Panc1 (cell line): ENCODE measurements around the gene ADAMTS2. TPM values are rescaled to one million over a fixed set of nuclear protein-coding genes. Genes with fewer than 3 reads are reported as not detected.

Experiments
- ATAC-seq: fragments of 200-7000 bp; cut with Tn5 transposase; 2 replicates; pipeline ENCODE4 v1.9.1; 2020; ENCODE audit warnings: mild to moderate bottlenecking, moderate library complexity
- BruUV-seq: library from RNA; stranded (reverse); fragments of 400-500 nt; replicated peaks from 2 replicates; lab custom pipeline; 2021; lab: Mats Ljungman, UMichigan
- CTCF ChIA-PET: fragments of 300-600 bp; sonication (Branson Sonifier 250); formaldehyde crosslinking; loops from one replicate; lab custom pipeline; 2022; ENCODE audit warnings: antibody characterized with exemption; lab: Charles Lee
- POLR2A ChIA-PET: fragments of 300-600 bp; sonication (Branson Sonifier 250); formaldehyde crosslinking; loops from one replicate; lab custom pipeline; 2022; ENCODE audit warnings: antibody characterized with exemption; lab: Charles Lee
- DNase-seq: peaks from one replicate; pipeline ENCODE4 v3.0.0-alpha.2; 2010; ENCODE audit warnings: low read depth, low spot score
- H3K27ac ChIP-seq: 2 replicates; pipeline ENCODE4 v1.5.1; 2011; ENCODE audit warnings: mild to moderate bottlenecking, low read length, inconsistent platforms
- H3K27me3 ChIP-seq: fragments of 200-500 bp; sonication (Bioruptor generic); 2 replicates; pipeline ENCODE4 v1.6.0; 2014; ENCODE audit warnings: low read length, inconsistent platforms; ENCODE audit not compliant: control insufficient read depth, insufficient read depth
- H3K36me3 ChIP-seq: fragments of 200-500 bp; sonication (Bioruptor generic); 2 replicates; pipeline ENCODE4 v1.5.1; 2014; ENCODE audit warnings: inconsistent platforms, mild to moderate bottlenecking, low read length, moderate library complexity; ENCODE audit not compliant: control insufficient read depth, insufficient read depth
- H3K4me1 ChIP-seq: 2 replicates; pipeline ENCODE4 v1.5.1; 2011; ENCODE audit warnings: inconsistent platforms, mild to moderate bottlenecking, low read length, moderate library complexity; ENCODE audit not compliant: control insufficient read depth, insufficient read depth
- H3K4me3 ChIP-seq, 2 experiments: 2 replicates each; pipeline ENCODE4 v1.5.1; 2011 to 2012; ENCODE audit warnings: low read depth in 2 of 2, low read length in 2 of 2, mild to moderate bottlenecking in 2 of 2, inconsistent platforms in 1 of 2, moderate library complexity in 1 of 2
- H3K9me3 ChIP-seq: fragments of 200-500 bp; sonication (Bioruptor generic); 2 replicates; pipeline ENCODE4 v1.5.1; 2014; ENCODE audit warnings: low read depth, mild to moderate bottlenecking, inconsistent platforms, low read length, moderate library complexity; ENCODE audit not compliant: control insufficient read depth, insufficient read depth
- CTCF ChIP-seq: fragments of 450-650 bp; IDR thresholded peaks from 2 replicates; pipeline ENCODE4 v1.5.1; 2017; ENCODE audit warnings: mild to moderate bottlenecking
- POLR2AphosphoS5 ChIP-seq: IDR thresholded peaks from 2 replicates; pipeline ENCODE4 v1.6.1; 2012; ENCODE audit warnings: mild to moderate bottlenecking, low read depth, low read length, moderate library complexity
- REST ChIP-seq, 2 experiments: IDR thresholded peaks; 2 replicates each; pipeline ENCODE4 v1.6.1; 2011 to 2012; ENCODE audit warnings: low read depth in 2 of 2, control low read depth in 1 of 2, low read length in 1 of 2, mild to moderate bottlenecking in 1 of 2, moderate library complexity in 1 of 2; ENCODE audit not compliant: insufficient read depth in 1 of 2
- SIN3A ChIP-seq: IDR thresholded peaks from 2 replicates; pipeline ENCODE4 v1.6.1; 2012; ENCODE audit warnings: low read depth, mild to moderate bottlenecking, low read length, moderate library complexity, borderline replicate concordance; ENCODE audit not compliant: insufficient read depth
- TCF7L2 ChIP-seq: IDR thresholded peaks from 2 replicates; pipeline ENCODE4 v1.6.1; 2011; ENCODE audit warnings: mild to moderate bottlenecking, low read depth, low read length, inconsistent platforms
- in situ Hi-C: cut with HindIII; loops from 2 replicates; pipeline ENCODE4 v1.10.0; 2016; ENCODE audit warnings: low sequenced_read_pairs, low pct_unique_long_range_greater_than_20kb
- intact Hi-C: fragments of 100-400 bp; cut with micrococcal nuclease; formaldehyde crosslinking; loops from one replicate; pipeline ENCODE4 v1.10.0; 2022; ENCODE audit not compliant: unreplicated experiment
- total RNA-seq: library from RNA; stranded (reverse); gene quantifications from one replicate; pipeline ENCODE4 v1.2.1, GENCODE V29; 2021; ENCODE audit not compliant: unreplicated experiment

The ADAMTS2 gene
- total RNA-seq, 1 experiment from 2014 or later = 0.13 TPM

- BruUV-seq = no TSS peak
- POLR2A ChIA-PET = no interaction called here
- in situ Hi-C loops = no loop called here
These were observed 190.8 kb downstream of the ADAMTS2 start for GRCh38 chr5:179154346-179154990.

GRCh38 chr5:179153921-179154345, 191.3 kb downstream of the ADAMTS2 start:
- intact Hi-C loops (no loop called here), in situ Hi-C loops (no loop called here)
- ChIA-PET POLR2A (no interaction called here), CTCF (no interaction called here)
- no peak for TF ChIP-seq TCF7L2
- no peak for TF ChIP-seq REST (IDR thresholded peaks at IDR 0.05; ENCODE audit: insufficient read depth in 1 of 2, low read depth in 2 of 2, low read length in 1 of 2)
- TF ChIP-seq POLR2AphosphoS5 = no peak
- TF ChIP-seq SIN3A = no peak
- no peak for TF ChIP-seq CTCF
- ATAC-seq (no peak), DNase-seq (no peak)
- Histone ChIP-seq H3K36me3 (no peaks in the 10 kb centered on the region), H3K4me1 (no peaks in the 10 kb centered on the region), H3K4me3 (no peak overlapping the region), H3K27ac (no peak overlapping the region), H3K27me3 (no peaks in the 10 kb centered on the region), H3K9me3 (no peaks in the 10 kb centered on the region)
- no TSS peak for BruUV-seq

More at GRCh38 chr5:179154346-179154990, 190.8 kb downstream of the ADAMTS2 start:
- ATAC-seq (peak; percentile 28; the same call in 1 of the 2 replicates), DNase-seq (no peak)
- no peak overlapping the region for H3K4me3 ChIP-seq
- no peaks in the 10 kb centered on the region for H3K9me3 ChIP-seq
- CTCF ChIA-PET = no interaction called here
- no peaks in the 10 kb centered on the region for H3K4me1 ChIP-seq
- no peak overlapping the region for H3K27ac ChIP-seq
- intact Hi-C loops = no loop called here
- H3K36me3 ChIP-seq = no peaks in the 10 kb centered on the region
- TF ChIP-seq REST (IDR thresholded peaks at IDR 0.05; ENCODE audit: insufficient read depth in 1 of 2, low read depth in 2 of 2, low read length in 1 of 2) (no peak), SIN3A (no peak), CTCF (no peak), POLR2AphosphoS5 (no peak), TCF7L2 (no peak)
- H3K27me3 ChIP-seq = no peaks in the 10 kb centered on the region
